ENCODE results near the gene SECISBP2L. TPM values are rescaled to one million over a fixed set of nuclear protein-coding genes. Genes with fewer than 3 reads are reported as not detected.

SECISBP2L gene
- total and polyA plus RNA-seq, 9 of the 15 experiments (the other 6 are each of a cell fraction or from before 2014, with no cell fraction given), result 0.55 to 14.1 (median 10.4) TPM

DNA sequence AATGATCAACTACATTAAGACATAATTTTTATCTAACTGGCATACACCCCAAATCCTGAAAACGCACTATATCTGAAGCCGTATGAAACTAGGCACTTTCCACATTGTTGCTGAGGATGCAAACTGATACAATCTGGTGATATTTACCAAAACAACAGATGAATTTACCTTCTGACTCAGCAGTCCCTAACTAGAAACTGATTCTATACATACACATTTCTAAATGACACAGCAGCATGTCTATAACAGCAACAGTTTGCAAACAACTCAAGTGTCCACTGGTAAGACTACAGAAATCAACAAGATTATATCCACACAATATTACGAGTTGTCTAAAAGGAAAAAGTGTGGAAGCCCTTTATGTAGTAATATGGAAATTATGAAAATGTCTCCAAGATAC, 22.9 kb downstream of the SECISBP2L start (continued):
- TF ChIP-seq ATF3 (IDR thresholded peaks at IDR 0.05) (0 out of 2 replicates have a peak, but pooled peaks have one; percentile 9), ATF3 (CRISPR knock-in tag; conservative IDR thresholded peaks at IDR 0.05) (no peak), C11orf30 (IDR thresholded peaks at IDR 0.05; ENCODE audit: low read depth) (peak; percentile 62), ATF1 (CRISPR knock-in tag; IDR thresholded peaks at IDR 0.05) (no peak), ATF1 (tag; IDR thresholded peaks at IDR 0.05) (no peak), FOXJ2 (tag; IDR thresholded peaks at IDR 0.05) (0 out of 2 replicates have a peak, but pooled peaks have one; percentile 27), ZNF316 (IDR thresholded peaks at IDR 0.05) (peak; percentile 65)

DNA sequence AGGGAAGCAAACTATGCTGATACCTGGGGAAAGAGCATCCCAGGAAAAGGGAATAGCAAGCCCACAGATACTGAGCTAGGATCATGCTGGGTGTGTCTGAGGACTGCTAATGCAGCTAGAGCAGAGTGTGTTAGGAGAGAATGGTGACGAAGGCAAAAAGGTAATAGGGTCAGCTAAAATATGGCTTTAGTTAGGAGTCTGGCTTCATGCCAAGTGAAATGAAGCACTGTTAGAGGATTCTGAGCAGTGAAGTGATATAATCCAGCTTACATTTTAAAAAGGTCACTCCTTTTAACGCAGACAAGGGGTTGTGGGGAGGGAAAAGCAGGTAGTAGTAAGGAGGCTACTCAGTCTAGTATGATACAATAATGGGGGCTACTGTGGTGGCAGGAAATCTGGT, 30.4 kb downstream of the SECISBP2L start:
- no peak for FAIRE-seq

More for the DNA sequence above, 30.4 kb downstream of the SECISBP2L start:
- intact Hi-C loops (cut with micrococcal nuclease) (no loop called here), in situ Hi-C loops (cut with MboI) (no loop called here)
- CTCF ChIA-PET (ENCODE audit: low intra/inter-chr PET ratio), result no interaction called here
- no peak overlapping the region for H3K4me2 ChIP-seq (ENCODE audit: insufficient read depth, low read length)
- BruUV-seq (replicated peaks), result no TSS peak
- no peak overlapping the region for H3K27ac ChIP-seq (ENCODE audit: extremely low read depth, low read depth, low read length)
- 60% methylated on average over 2 of the region's 2 CpGs for WGBS (ENCODE audit: insufficient coverage, low coverage, missing lambda C conversion rate)
- DNase-seq (ENCODE audit: extremely low read depth in 1 of 4, low spot score in 3 of 4), result no peak
- peaks cover 30% of the 10 kb centered on the region; the same call in 2 of the 3 replicates for H3K36me3 ChIP-seq (ENCODE audit: control insufficient read depth, insufficient read depth, low read length)
- H3K27me3 ChIP-seq (ENCODE audit: control insufficient read depth in 2 of 2, insufficient read depth in 2 of 2, low read length in 2 of 2), result no peaks in the 10 kb centered on the region
- H3K9ac ChIP-seq (ENCODE audit: insufficient read depth in 1 of 2, low read depth in 2 of 2, low read length in 2 of 2), result no peak overlapping the region
- no peaks in the 10 kb centered on the region for H3K79me2 ChIP-seq (ENCODE audit: control insufficient read depth, insufficient read depth, low read length)
- no peak for ATAC-seq
- POLR2A ChIA-PET, result interaction anchor here (1.0 kb wide), 1 partner anchor 10 kb away, joined by 3 read pairs; no protein-coding TSS in a partner anchor
- H2AFZ ChIP-seq (ENCODE audit: low read depth, low read length), result no peak overlapping the region
- no peaks in the 10 kb centered on the region for H3K9me1 ChIP-seq (ENCODE audit: control insufficient read depth, insufficient read depth, low read length)
- no peaks in the 10 kb centered on the region for H3K4me1 ChIP-seq (replicated peaks in 1 of 2; ENCODE audit: control insufficient read depth in 2 of 2, insufficient read depth in 2 of 2, low read length in 2 of 2)
- no peaks in the 10 kb centered on the region for H4K20me1 ChIP-seq (replicated peaks; ENCODE audit: control insufficient read depth, insufficient read depth, low read length)
- no peak for TF ChIP-seq JUND (IDR thresholded peaks at IDR 0.05; ENCODE audit: borderline replicate concordance, low read depth, low read length)
- TF ChIP-seq JUND (tag; IDR thresholded peaks at IDR 0.05; ENCODE audit: borderline replicate concordance, low read depth, low read length), result no peak
- peak; percentile 33; the same call in 1 of the 2 replicates for TF ChIP-seq NFIX (CRISPR knock-in tag; IDR thresholded peaks at IDR 0.05; ENCODE audit: low read depth)
- peak; percentile 85 for TF ChIP-seq NFIC (IDR thresholded peaks at IDR 0.05)
- no peaks in the 10 kb centered on the region; the same call in 1 of the 2 replicates for H3K9me3 ChIP-seq (replicated peaks; ENCODE audit: control insufficient read depth, insufficient read depth, low read depth, low read length)
- no peak overlapping the region for H3K4me3 ChIP-seq
